Left lung (tissue), 10 donors: Measurements from ENCODE around the gene TBXT. TPM values are rescaled to one million over a fixed set of nuclear protein-coding genes. Genes with fewer than 3 reads are reported as not detected.

Experiments
- ATAC-seq: fragments of 200-7000 bp; cut with Tn5 transposase; one replicate; pipeline ENCODE4 v1.9.1; 2020; ENCODE audit warnings: moderate library complexity
- DNase-seq, 4 donors: peaks; one replicate each; pipeline ENCODE4 v3.0.0-alpha.2; 2013 to 2020
- H3K27ac ChIP-seq, 2 donors: fragments of 200-600 bp; sonication (generic) in 1 of 2; one replicate each; pipeline versions ENCODE4 v1.5.0 to v1.8.0; 2020 to 2021
- H3K27me3 ChIP-seq, 2 donors: fragments of 200-600 bp; sonication (generic) in 1 of 2; one replicate each; pipeline versions ENCODE4 v1.5.0 to v1.8.0; 2020 to 2021
- H3K36me3 ChIP-seq, 2 donors: fragments of 200-600 bp; sonication (generic) in 1 of 2; one replicate each; pipeline versions ENCODE4 v1.5.0 to v1.8.0; 2020 to 2021
- H3K4me1 ChIP-seq, 2 donors: fragments of 200-600 bp; one replicate each; pipeline ENCODE4 v1.8.0; 2021
- H3K4me3 ChIP-seq, 2 donors: fragments of 200-600 bp; sonication (generic) in 1 of 2; one replicate each; pipeline versions ENCODE4 v1.5.0 to v1.8.0; 2020 to 2021; ENCODE audit warnings: mild to moderate bottlenecking in 1 of 2
- H3K9me3 ChIP-seq, 2 donors: fragments of 200-600 bp; sonication (generic) in 1 of 2; one replicate each; pipeline versions ENCODE4 v1.5.0 to v1.8.0; 2020 to 2021
- CTCF ChIP-seq, 2 donors: fragments of 200-600 bp; sonication (generic) in 1 of 2; IDR thresholded peaks; one replicate each; pipeline versions ENCODE4 v1.5.0 to v1.8.0; 2021; ENCODE audit warnings: antibody characterized with exemption in 2 of 2
- intact Hi-C, 2 donors: fragments of 100-400 bp; cut with DNase I; formaldehyde crosslinking; loops; one replicate each; pipeline versions ENCODE4 v1.11.2 to v1.14.2; 2022
- polyA plus RNA-seq, 6 donors: library from polyadenylated mRNA; unstranded; fragments of 120-200 nt; gene quantifications; one replicate each; pipeline ENCODE4 v1.2.1, GENCODE V29; 2013; ENCODE audit not compliant: insufficient read length in 6 of 6
- total RNA-seq, 2 donors: library from RNA; stranded (reverse); fragmentation: NEBNext Ultra II Directional; extraction: Animal tissue kit (Norgen Biotek cat#: 25700); gene quantifications; one replicate each; pipeline ENCODE4 v1.2.1, GENCODE V29; 2021
- donor health status: DM: no; HTN: yes; CAD: no.
- donor health status: DM: no; HTN: no; CAD: no.

TBXT gene
- total and polyA plus RNA-seq, 8 donors, result not detected

GRCh38 chr6:166165558-166166313 is 1.9 kb downstream of the TBXT start:
- no peak for ATAC-seq

GRCh38 chr6:166162599-166163342 is 4.9 kb downstream of the TBXT start:
- Histone ChIP-seq H3K4me1 (peaks cover 0 to 7% of the 10 kb centered on the region in 2 donors), H3K36me3 (no peaks in the 10 kb centered on the region), H3K27me3 (peaks cover 42 to 62% of the 10 kb centered on the region in 2 donors), H3K27ac (no peak overlapping the region), H3K9me3 (no peaks in the 10 kb centered on the region), H3K4me3 (no peak overlapping the region)
- ATAC-seq (no peak), DNase-seq (no peak)
- intact Hi-C loops, result no loop called here
- no peak for TF ChIP-seq CTCF (IDR thresholded peaks at IDR 0.05)

More at GRCh38 chr6:166165558-166166313, 1.9 kb downstream of the TBXT start:
- peaks cover 6 to 21% of the 10 kb centered on the region in 2 donors for H3K4me1 ChIP-seq
- H3K27ac ChIP-seq, result no peak overlapping the region
- DNase-seq, result no peak
- H3K27me3 ChIP-seq, result peaks cover 72 to 92% of the 10 kb centered on the region in 2 donors
- no peaks in the 10 kb centered on the region for H3K36me3 ChIP-seq
- H3K9me3 ChIP-seq, result no peaks in the 10 kb centered on the region
- intact Hi-C loops, result no loop called here
- no peak overlapping the region for H3K4me3 ChIP-seq
- no peak for TF ChIP-seq CTCF (IDR thresholded peaks at IDR 0.05)

- DNase-seq (no peak), ATAC-seq (no peak)
- TF ChIP-seq CTCF (IDR thresholded peaks at IDR 0.05), result no peak
- intact Hi-C loops, result no loop called here
- Histone ChIP-seq H3K27ac (no peak overlapping the region), H3K36me3 (no peaks in the 10 kb centered on the region), H3K4me1 (no peaks in the 10 kb centered on the region), H3K4me3 (no peak overlapping the region), H3K27me3 (peaks cover 0 to 27% of the 10 kb centered on the region in 2 donors), H3K9me3 (no peaks in the 10 kb centered on the region)
Observed at GRCh38 chr6:166157930-166158617, 9.6 kb downstream of the TBXT start.

GRCh38 chr6:166156942-166157341 is 10.7 kb downstream of the TBXT start:
- Histone ChIP-seq H3K4me3 (no peak overlapping the region), H3K9me3 (no peaks in the 10 kb centered on the region), H3K36me3 (no peaks in the 10 kb centered on the region), H3K4me1 (no peaks in the 10 kb centered on the region), H3K27me3 (peaks cover 0 to 16% of the 10 kb centered on the region in 2 donors), H3K27ac (no peak overlapping the region)
- DNase-seq (no peak), ATAC-seq (peak; percentile 22)
- intact Hi-C loops, result no loop called here
- peak in 1 of 2 donors; percentile 13 for TF ChIP-seq CTCF (IDR thresholded peaks at IDR 0.05)

- H3K9me3 ChIP-seq, result peaks cover 0 to 23% of the 10 kb centered on the region in 2 donors
- intact Hi-C loops, result no loop called here
- no peak for DNase-seq
- H3K4me1 ChIP-seq, result no peaks in the 10 kb centered on the region
- ATAC-seq, result no peak
- H3K27ac ChIP-seq, result no peak overlapping the region
- no peak for TF ChIP-seq CTCF (IDR thresholded peaks at IDR 0.05)
- H3K27me3 ChIP-seq, result peaks cover 0 to 12% of the 10 kb centered on the region in 2 donors
- H3K4me3 ChIP-seq, result no peak overlapping the region
- no peaks in the 10 kb centered on the region for H3K36me3 ChIP-seq
Observed at GRCh38 chr6:166153966-166154365, 13.7 kb downstream of the TBXT start.
